ENCODE measurements around the gene DLK1.

DLK1 gene

GRCh38 chr14:100730581-100730980 is 3.9 kb downstream of the DLK1 start:
- no peak overlapping the region for H3K4me3 ChIP-seq (ENCODE audit: low read length)
- no peak for DNase-seq (ENCODE audit: low read depth, low spot score)

- H3K4me3 ChIP-seq (ENCODE audit: low read length), result no peak overlapping the region
- DNase-seq (ENCODE audit: low read depth, low spot score), result no peak
Observed at GRCh38 chr14:100731011-100731670, 4.4 kb downstream of the DLK1 start.

GRCh38 chr14:100731846-100732765 is 5.4 kb downstream of the DLK1 start:
- DNase-seq (ENCODE audit: low read depth, low spot score), result no peak

GRCh38 chr14:100732766-100733100 is 6.0 kb downstream of the DLK1 start:
- DNase-seq (ENCODE audit: low read depth, low spot score), result no peak
- no peak overlapping the region for H3K4me3 ChIP-seq (ENCODE audit: low read length)

More at GRCh38 chr14:100731846-100732765, 5.4 kb downstream of the DLK1 start:
- no peak overlapping the region for H3K4me3 ChIP-seq (ENCODE audit: low read length)

GRCh38 chr14:100733152-100733850 is 6.6 kb downstream of the DLK1 start:
- DNase-seq (ENCODE audit: low read depth, low spot score), result no peak
- H3K4me3 ChIP-seq (ENCODE audit: low read length), result no peak overlapping the region

- no peak for DNase-seq (ENCODE audit: low read depth, low spot score)
Observed at GRCh38 chr14:100734031-100734990, 7.6 kb downstream of the DLK1 start.

GRCh38 chr14:100735271-100735670 is 8.6 kb downstream of the DLK1 start:
- no peak overlapping the region for H3K4me3 ChIP-seq (ENCODE audit: low read length)
- no peak for DNase-seq (ENCODE audit: low read depth, low spot score)

More at GRCh38 chr14:100734031-100734990, 7.6 kb downstream of the DLK1 start:
- H3K4me3 ChIP-seq (ENCODE audit: low read length), result no peak overlapping the region

GRCh38 chr14:100736269-100737180 is 9.8 kb downstream of the DLK1 start:
- H3K4me3 ChIP-seq (ENCODE audit: low read length), result no peak overlapping the region
- DNase-seq (ENCODE audit: low read depth, low spot score), result no peak

- no peak for DNase-seq (ENCODE audit: low read depth, low spot score)
- no peak overlapping the region for H3K4me3 ChIP-seq (ENCODE audit: low read length)
Observed at GRCh38 chr14:100737526-100737925, 10.8 kb downstream of the DLK1 start.

GRCh38 chr14:100738269-100738691 is 11.6 kb downstream of the DLK1 start:
- no peak for DNase-seq (ENCODE audit: low read depth, low spot score)
- H3K4me3 ChIP-seq (ENCODE audit: low read length), result no peak overlapping the region

GRCh38 chr14:100738704-100739131 is 12.0 kb downstream of the DLK1 start:
- H3K4me3 ChIP-seq (ENCODE audit: low read length), result no peak overlapping the region
- no peak for DNase-seq (ENCODE audit: low read depth, low spot score)

GRCh38 chr14:100739306-100739705 is 12.6 kb downstream of the DLK1 start:
- H3K4me3 ChIP-seq (ENCODE audit: low read length), result no peak overlapping the region
- no peak for DNase-seq (ENCODE audit: low read depth, low spot score)

- no peak overlapping the region for H3K4me3 ChIP-seq (ENCODE audit: low read length)
- DNase-seq (ENCODE audit: low read depth, low spot score), result no peak
Observed at GRCh38 chr14:100740196-100740825, 13.6 kb downstream of the DLK1 start.

- no peak overlapping the region for H3K4me3 ChIP-seq (ENCODE audit: low read length)
- no peak for DNase-seq (ENCODE audit: low read depth, low spot score)
Observed at GRCh38 chr14:100740929-100741328, 14.2 kb downstream of the DLK1 start.

- no peak overlapping the region for H3K4me3 ChIP-seq (ENCODE audit: low read length)
- no peak for DNase-seq (ENCODE audit: low read depth, low spot score)
Observed at GRCh38 chr14:100741966-100742365, 15.3 kb downstream of the DLK1 start.

GRCh38 chr14:100746326-100746725 is 19.6 kb downstream of the DLK1 start:
- no peak for DNase-seq (ENCODE audit: low read depth, low spot score)
- H3K4me3 ChIP-seq (ENCODE audit: low read length), result no peak overlapping the region

- no peak overlapping the region for H3K4me3 ChIP-seq (ENCODE audit: low read length)
- DNase-seq (ENCODE audit: low read depth, low spot score), result no peak
Observed at GRCh38 chr14:100747021-100747586, 20.4 kb downstream of the DLK1 start.

Data from Jurkat, Clone E6-1 (cell line).